Measurements from ENCODE around the gene PBX1.

Gene PBX1

DNA sequence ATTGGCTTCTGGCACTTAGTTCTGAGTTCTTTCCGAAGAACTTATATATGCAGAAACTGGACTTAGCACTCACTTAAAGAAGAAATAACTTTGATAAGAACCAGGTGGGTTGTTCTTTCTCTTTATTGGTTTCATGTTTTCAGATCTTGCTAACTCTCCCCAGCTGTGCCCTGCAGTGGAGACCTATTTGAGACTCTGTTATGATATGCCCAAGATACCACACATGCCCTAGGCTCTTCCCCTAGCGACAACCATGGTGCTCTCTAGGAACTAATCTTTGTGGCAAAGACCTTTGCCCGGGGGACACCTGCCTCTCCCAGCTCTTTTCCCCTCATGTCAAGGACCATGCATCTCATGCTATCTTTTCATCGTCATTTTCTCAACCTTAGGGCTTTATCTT lies 128.8 kb downstream of the PBX1 start:
- H3K4me1 ChIP-seq (ENCODE audit: low read length): peaks cover 8% of the 10 kb centered on the region
- no peaks in the 10 kb centered on the region for H3K27me3 ChIP-seq (replicated peaks; ENCODE audit: insufficient read depth, low read length)
- H3K9me2 ChIP-seq (replicated peaks; ENCODE audit: insufficient read depth, low read length): no peaks in the 10 kb centered on the region
- no peak overlapping the region for H2AFZ ChIP-seq (ENCODE audit: low read length)
- no peaks in the 10 kb centered on the region for H4K20me1 ChIP-seq (ENCODE audit: insufficient read depth, low read length)
- no peak overlapping the region for H3K4me3 ChIP-seq (ENCODE audit: low read length)
- no peak overlapping the region for H3K9ac ChIP-seq (ENCODE audit: low read length)
- H3K79me2 ChIP-seq (ENCODE audit: low read length): no peaks in the 10 kb centered on the region
- H3K4me2 ChIP-seq (ENCODE audit: low read depth, low read length): no peak overlapping the region
- H3K9me3 ChIP-seq (replicated peaks; ENCODE audit: insufficient read depth, low read length): no peaks in the 10 kb centered on the region
- no peak overlapping the region for H3K27ac ChIP-seq (ENCODE audit: low read length)
- DNase-seq: no peak
- no peaks in the 10 kb centered on the region for H3F3A ChIP-seq (ENCODE audit: insufficient read depth, low read length)
- TF ChIP-seq EZH2phosphoT487 (IDR thresholded peaks at IDR 0.05; ENCODE audit: low read length): no peak
- TF ChIP-seq, protein P1, sequence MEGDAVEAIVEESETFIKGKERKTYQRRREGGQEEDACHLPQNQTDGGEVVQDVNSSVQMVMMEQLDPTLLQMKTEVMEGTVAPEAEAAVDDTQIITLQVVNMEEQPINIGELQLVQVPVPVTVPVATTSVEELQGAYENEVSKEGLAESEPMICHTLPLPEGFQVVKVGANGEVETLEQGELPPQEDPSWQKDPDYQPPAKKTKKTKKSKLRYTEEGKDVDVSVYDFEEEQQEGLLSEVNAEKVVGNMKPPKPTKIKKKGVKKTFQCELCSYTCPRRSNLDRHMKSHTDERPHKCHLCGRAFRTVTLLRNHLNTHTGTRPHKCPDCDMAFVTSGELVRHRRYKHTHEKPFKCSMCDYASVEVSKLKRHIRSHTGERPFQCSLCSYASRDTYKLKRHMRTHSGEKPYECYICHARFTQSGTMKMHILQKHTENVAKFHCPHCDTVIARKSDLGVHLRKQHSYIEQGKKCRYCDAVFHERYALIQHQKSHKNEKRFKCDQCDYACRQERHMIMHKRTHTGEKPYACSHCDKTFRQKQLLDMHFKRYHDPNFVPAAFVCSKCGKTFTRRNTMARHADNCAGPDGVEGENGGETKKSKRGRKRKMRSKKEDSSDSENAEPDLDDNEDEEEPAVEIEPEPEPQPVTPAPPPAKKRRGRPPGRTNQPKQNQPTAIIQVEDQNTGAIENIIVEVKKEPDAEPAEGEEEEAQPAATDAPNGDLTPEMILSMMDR (IDR thresholded peaks at IDR 0.05; ENCODE audit: low read length): no peak
- H3K36me3 ChIP-seq (replicated peaks; ENCODE audit: insufficient read depth, low read length): no peaks in the 10 kb centered on the region

DNA sequence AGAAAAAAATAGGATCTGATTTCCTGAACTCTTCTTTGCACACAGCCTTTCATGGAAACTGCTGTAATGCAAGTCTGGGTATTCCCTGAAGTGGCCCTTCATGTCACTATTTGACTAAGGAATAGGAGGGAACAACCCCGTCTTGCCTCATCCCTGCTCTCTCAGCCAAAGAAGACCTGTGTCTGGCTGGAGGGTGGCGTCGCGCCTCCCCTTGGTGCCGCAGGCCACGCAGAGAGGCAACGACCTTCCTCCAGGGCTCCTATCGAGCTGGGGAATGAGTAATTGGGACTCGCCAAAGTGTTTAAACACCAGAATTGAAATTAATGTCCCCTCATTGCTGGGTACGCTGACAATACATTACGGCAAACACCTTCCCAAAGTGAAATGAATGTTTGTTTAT lies 129.8 kb downstream of the PBX1 start:
- TF ChIP-seq, protein P1 (IDR thresholded peaks at IDR 0.05; ENCODE audit: low read length): no peak
- no peak for TF ChIP-seq EZH2 (optimal IDR thresholded peaks at IDR 0.05; ENCODE audit: low read depth, low read length)
- no peak for TF ChIP-seq EZH2phosphoT487 (IDR thresholded peaks at IDR 0.05; ENCODE audit: low read length)
- Histone ChIP-seq H3K79me2 (ENCODE audit: low read length) (no peaks in the 10 kb centered on the region), H3K27ac (ENCODE audit: low read length) (no peak overlapping the region), H3K9me3 (replicated peaks; ENCODE audit: insufficient read depth, low read length) (no peaks in the 10 kb centered on the region), H3K4me3 (ENCODE audit: low read length) (no peak overlapping the region), H3K4me1 (ENCODE audit: low read length) (peaks cover 8% of the 10 kb centered on the region), H3K36me3 (replicated peaks; ENCODE audit: insufficient read depth, low read length) (no peaks in the 10 kb centered on the region), H3K27me3 (replicated peaks; ENCODE audit: insufficient read depth, low read length) (no peaks in the 10 kb centered on the region), H3K9ac (ENCODE audit: low read length) (no peak overlapping the region), H4K20me1 (ENCODE audit: insufficient read depth, low read length) (no peaks in the 10 kb centered on the region), H3F3A (ENCODE audit: insufficient read depth, low read length) (no peaks in the 10 kb centered on the region), H2AFZ (ENCODE audit: low read length) (no peak overlapping the region), H3K4me2 (ENCODE audit: low read depth, low read length) (no peak overlapping the region), H3K9me2 (replicated peaks; ENCODE audit: insufficient read depth, low read length) (no peaks in the 10 kb centered on the region)
- DNase-seq: no peak

DNA sequence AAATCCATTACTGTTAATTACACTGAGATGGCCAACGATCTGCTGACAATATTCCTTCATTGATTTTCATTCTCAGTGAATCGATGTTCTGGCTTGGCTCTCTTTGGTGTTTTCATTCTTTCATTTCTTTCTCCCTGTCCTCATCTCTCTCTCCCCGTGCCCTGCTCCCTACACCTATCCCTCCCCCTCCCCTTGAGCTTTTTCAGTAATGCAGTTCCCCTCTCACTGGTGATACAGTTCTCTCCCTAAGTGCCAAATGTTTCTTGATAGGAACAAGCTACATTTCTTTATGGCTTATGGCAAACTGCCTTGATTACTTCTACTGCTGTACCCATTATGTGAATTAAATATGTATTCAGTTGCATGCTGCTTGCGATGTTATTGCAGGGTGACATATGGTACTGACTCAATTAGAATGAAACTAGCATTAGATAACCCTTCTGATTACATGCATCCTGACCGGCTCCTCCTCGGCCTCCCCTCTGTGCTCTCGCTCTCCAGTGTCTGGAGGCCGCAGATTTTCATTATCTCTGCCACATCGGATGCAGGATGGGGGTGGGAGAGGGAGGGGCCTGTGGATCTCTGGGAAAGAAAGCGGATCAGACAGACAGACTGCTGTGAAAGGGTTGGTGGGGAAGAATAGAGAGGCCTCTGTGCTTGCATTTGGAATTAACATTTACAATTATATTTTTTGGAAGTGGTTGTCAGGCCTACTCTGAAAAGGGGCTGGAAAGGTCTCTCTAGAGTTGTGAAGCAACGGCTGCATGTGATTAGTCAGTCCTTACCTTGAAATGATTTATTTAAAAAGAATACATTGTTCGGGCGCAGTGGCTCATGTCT lies 130.9 kb downstream of the PBX1 start:
- Histone ChIP-seq H3K27ac (ENCODE audit: low read length) (no peak overlapping the region), H3K79me2 (ENCODE audit: low read length) (no peaks in the 10 kb centered on the region), H2AFZ (ENCODE audit: low read length) (no peak overlapping the region), H3K4me1 (ENCODE audit: low read length) (peaks cover 6% of the 10 kb centered on the region), H3K9me2 (replicated peaks; ENCODE audit: insufficient read depth, low read length) (no peaks in the 10 kb centered on the region), H3K27me3 (replicated peaks; ENCODE audit: insufficient read depth, low read length) (no peaks in the 10 kb centered on the region), H3F3A (ENCODE audit: insufficient read depth, low read length) (no peaks in the 10 kb centered on the region), H3K9ac (ENCODE audit: low read length) (no peak overlapping the region), H3K9me3 (replicated peaks; ENCODE audit: insufficient read depth, low read length) (no peaks in the 10 kb centered on the region), H4K20me1 (ENCODE audit: insufficient read depth, low read length) (no peaks in the 10 kb centered on the region), H3K4me3 (ENCODE audit: low read length) (no peak overlapping the region), H3K36me3 (replicated peaks; ENCODE audit: insufficient read depth, low read length) (no peaks in the 10 kb centered on the region), H3K4me2 (ENCODE audit: low read depth, low read length) (no peak overlapping the region)
- no peak for TF ChIP-seq EZH2phosphoT487 (IDR thresholded peaks at IDR 0.05; ENCODE audit: low read length)
- TF ChIP-seq, protein P1 (IDR thresholded peaks at IDR 0.05; ENCODE audit: low read length): no peak
- no peak for TF ChIP-seq EZH2 (optimal IDR thresholded peaks at IDR 0.05; ENCODE audit: low read depth, low read length)
- no peak for DNase-seq
